Upper lobe of right lung (tissue), 1 donor: ENCODE data around the gene GUK1. TPM values are rescaled to one million over a fixed set of nuclear protein-coding genes. Genes with fewer than 3 reads are reported as not detected.
A peak's percentile ranks its signal among the peaks of the same experiment; 100 is the strongest.

ENCODE experiments used
- ATAC-seq: fragments of 200-7000 bp; cut with Tn5 transposase; one replicate; pipeline ENCODE4 v1.9.1; 2020; ENCODE audit warnings: mild to moderate bottlenecking, moderate library complexity
- DNase-seq: peaks from one replicate; pipeline ENCODE4 v3.0.0-alpha.2; 2020
- H3K27ac ChIP-seq: fragments of 200-600 bp; one replicate; pipeline ENCODE4 v1.8.0; 2022
- H3K27me3 ChIP-seq: fragments of 200-600 bp; one replicate; pipeline ENCODE4 v1.8.0; 2022; ENCODE audit warnings: mild to moderate bottlenecking
- H3K36me3 ChIP-seq: fragments of 200-600 bp; one replicate; pipeline ENCODE4 v1.8.0; 2022
- H3K4me1 ChIP-seq: fragments of 200-600 bp; one replicate; pipeline ENCODE4 v1.8.0; 2022
- H3K4me3 ChIP-seq: fragments of 200-600 bp; one replicate; pipeline ENCODE4 v1.8.0; 2022; ENCODE audit warnings: mild to moderate bottlenecking
- H3K9me3 ChIP-seq: fragments of 200-600 bp; one replicate; pipeline ENCODE4 v1.8.0; 2022
- CTCF ChIP-seq: fragments of 200-600 bp; IDR thresholded peaks from one replicate; pipeline ENCODE4 v1.8.0; 2022; ENCODE audit warnings: antibody characterized with exemption
- intact Hi-C: fragments of 100-400 bp; cut with DNase I; formaldehyde crosslinking; loops from one replicate; pipeline ENCODE4 v1.11.0; 2022
- total RNA-seq: library from RNA; stranded (reverse); fragmentation: NEBNext Ultra II Directional; extraction: Animal tissue kit (Norgen Biotek cat#: 25700); gene quantifications from one replicate; pipeline ENCODE4 v1.2.1, GENCODE V29; 2021
- donor health status: DM: no; HTN: yes; CAD: no; lungs with severe emphysema.

GUK1 gene
- total RNA-seq, 1 donor from 2014 or later, result 203 TPM

- intact Hi-C loops, result no loop called here
- Histone ChIP-seq H3K4me3 (no peak overlapping the region), H3K9me3 (peaks cover 5% of the 10 kb centered on the region), H3K36me3 (peaks cover 59% of the 10 kb centered on the region), H3K4me1 (peaks cover 22% of the 10 kb centered on the region), H3K27ac (no peak overlapping the region), H3K27me3 (no peaks in the 10 kb centered on the region)
- no peak for TF ChIP-seq CTCF
- peak; percentile 60 for DNase-seq
- ATAC-seq, result no peak
Measured at GRCh38 chr1:228097333-228098081, 42.6 kb upstream of the GUK1 start.

GRCh38 chr1:228098323-228098931 is 41.7 kb upstream of the GUK1 start:
- Histone ChIP-seq H3K36me3 (peaks cover 52% of the 10 kb centered on the region), H3K27me3 (no peaks in the 10 kb centered on the region), H3K4me3 (no peak overlapping the region), H3K4me1 (peaks cover 14% of the 10 kb centered on the region), H3K9me3 (peaks cover 5% of the 10 kb centered on the region), H3K27ac (no peak overlapping the region)
- ATAC-seq (no peak), DNase-seq (no peak)
- TF ChIP-seq CTCF, result no peak
- intact Hi-C loops, result no loop called here

- peaks cover 22% of the 10 kb centered on the region for H3K4me1 ChIP-seq
- H3K36me3 ChIP-seq, result peaks cover 52% of the 10 kb centered on the region
- intact Hi-C loops, result no loop called here
- no peak overlapping the region for H3K4me3 ChIP-seq
- no peak for TF ChIP-seq CTCF
- H3K27me3 ChIP-seq, result no peaks in the 10 kb centered on the region
- H3K9me3 ChIP-seq, result peaks cover 5% of the 10 kb centered on the region
- ATAC-seq (no peak), DNase-seq (no peak)
- no peak overlapping the region for H3K27ac ChIP-seq
Measured at GRCh38 chr1:228099331-228099732, 40.7 kb upstream of the GUK1 start.

- no peak for TF ChIP-seq CTCF
- H3K9me3 ChIP-seq, result no peaks in the 10 kb centered on the region
- H3K4me3 ChIP-seq, result no peak overlapping the region
- no peak for ATAC-seq
- DNase-seq, result no peak
- no peaks in the 10 kb centered on the region for H3K27me3 ChIP-seq
- H3K4me1 ChIP-seq, result peaks cover 21% of the 10 kb centered on the region
- intact Hi-C loops, result no loop called here
- peaks cover 55% of the 10 kb centered on the region for H3K36me3 ChIP-seq
- H3K27ac ChIP-seq, result no peak overlapping the region
Measured at GRCh38 chr1:228100822-228101613, 39.1 kb upstream of the GUK1 start.

- ATAC-seq (no peak), DNase-seq (no peak)
- Histone ChIP-seq H3K9me3 (no peaks in the 10 kb centered on the region), H3K27ac (peak overlapping the region; percentile 89), H3K27me3 (no peaks in the 10 kb centered on the region), H3K4me1 (peaks cover 15% of the 10 kb centered on the region), H3K4me3 (peak overlapping the region; percentile 89), H3K36me3 (peaks cover 55% of the 10 kb centered on the region)
- TF ChIP-seq CTCF, result no peak
- intact Hi-C loops, result no loop called here
Measured at GRCh38 chr1:228101614-228101993, 38.5 kb upstream of the GUK1 start.
